Testis (tissue), 2 donors: ENCODE results near the gene SUDS3.

Source experiments
- CTCF ChIP-seq, 3 experiments: fragments of 450-650 bp in 2 of 3; fragments of 200-600 bp in 1 of 3; sonication (generic) in 1 of 3; IDR thresholded peaks; one replicate each; pipeline ENCODE4 v1.5.1; 2016 to 2019; ENCODE audit warnings: antibody characterized with exemption in 3 of 3, mild to moderate bottlenecking in 2 of 3, moderate library complexity in 1 of 3
- POLR2A ChIP-seq: fragments of 450-650 bp; IDR thresholded peaks from one replicate; pipeline ENCODE4 v1.6.1; 2017; ENCODE audit warnings: antibody characterized with exemption, mild to moderate bottlenecking, moderate library complexity

- TF ChIP-seq CTCF (IDR thresholded peaks at IDR 0.05) (no peak), POLR2A (no peak)
Observed at GRCh38 chr12:118436986-118437385, 60.6 kb downstream of the SUDS3 start.
